Inferior parietal cortex (tissue), 1 donor: ENCODE measurements around the gene IMPG2.
"Not testable (repeated sequence)": the region's sequence is repeated elsewhere in the genome, so short reads cannot be mapped to it uniquely, and the experiment has no call there.

Experiments
- DNase-seq: peaks from one replicate; pipeline ENCODE4 v3.0.0-alpha.2; 2016; ENCODE audit errors: extremely low spot score

IMPG2 gene

DNA sequence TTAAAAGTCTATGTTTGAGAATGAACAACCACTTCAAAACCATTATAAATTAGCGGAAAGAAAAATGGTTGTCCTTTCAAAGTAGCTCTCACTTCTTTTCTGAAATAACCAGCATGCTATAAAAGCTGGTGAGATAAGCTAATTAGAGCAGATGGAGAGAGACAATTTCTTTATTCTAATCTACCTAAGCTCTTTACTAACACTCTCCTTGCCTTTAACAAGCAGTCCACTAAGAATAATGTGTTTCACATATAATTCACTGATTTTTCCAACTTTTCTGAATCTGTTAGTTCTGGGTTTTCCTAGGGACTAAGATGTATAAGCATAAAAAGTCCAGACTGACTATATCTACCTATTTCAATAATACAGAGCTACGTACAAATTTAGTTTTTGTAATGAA lies at the start of gene IMPG2:
TSS of gene IMPG2 (minus strand) at position 101 of the 400 bp plus-strand sequence. CDS start 203 bp downstream, outside the sequence.
- no peak for DNase-seq

DNA sequence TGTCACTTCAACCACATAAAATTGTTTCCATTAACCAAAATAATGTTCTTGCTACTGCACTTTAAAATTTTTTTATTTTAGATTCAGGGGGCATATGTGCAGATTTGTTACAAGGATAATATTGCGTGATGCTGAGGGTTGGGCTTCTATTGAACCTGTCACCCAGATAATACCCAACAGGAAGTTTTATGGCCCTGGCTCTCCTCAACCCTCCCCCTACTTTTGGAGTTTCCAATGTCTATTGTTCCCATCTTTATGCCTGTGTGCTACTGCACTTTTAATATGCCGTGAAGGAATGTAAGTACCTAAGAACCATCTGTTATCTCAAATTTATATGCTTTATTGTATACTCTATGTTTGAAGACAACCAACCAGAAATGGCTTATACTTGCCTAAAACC lies 42.0 kb upstream of the IMPG2 start:
- DNase-seq = no peak

DNA sequence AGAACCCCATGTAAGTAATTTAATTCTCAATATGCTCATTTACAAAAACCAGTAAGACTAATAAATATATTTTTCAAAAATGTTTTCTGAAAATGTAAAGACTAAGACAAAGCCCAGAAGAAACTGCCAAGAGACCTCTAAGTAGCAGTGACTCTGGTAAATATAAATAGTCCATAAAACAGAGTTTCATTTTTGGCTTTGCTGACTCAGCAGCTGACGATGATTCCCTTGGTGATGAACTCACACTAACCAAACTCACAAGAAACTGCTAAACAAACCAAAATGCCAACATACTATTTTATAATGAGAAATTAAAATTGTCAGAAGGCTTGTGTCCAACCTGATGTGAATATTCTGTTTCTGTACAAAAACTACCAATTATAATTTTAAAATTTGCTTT lies 31.5 kb upstream of the IMPG2 start:
- no peak for DNase-seq

DNA sequence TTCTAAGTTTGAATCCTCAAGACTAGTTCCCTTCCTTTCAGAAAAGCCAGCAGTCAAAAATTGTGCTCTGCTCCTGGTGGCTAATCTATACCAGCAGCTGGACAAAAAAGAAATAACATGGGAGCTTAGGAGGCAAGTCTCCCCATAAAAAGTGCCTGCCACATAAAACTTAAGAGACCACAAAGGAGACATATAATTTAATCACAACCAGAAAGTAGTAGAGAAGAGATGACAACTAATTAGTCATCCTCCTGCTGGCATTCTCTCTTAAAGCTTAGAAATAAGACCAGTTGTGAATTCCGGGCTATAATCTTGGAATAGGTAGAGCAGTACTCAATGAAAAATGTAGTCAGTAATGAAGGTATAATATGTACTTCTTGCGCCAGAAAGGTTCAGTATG lies 20.2 kb upstream of the IMPG2 start:
- no peak for DNase-seq

DNA sequence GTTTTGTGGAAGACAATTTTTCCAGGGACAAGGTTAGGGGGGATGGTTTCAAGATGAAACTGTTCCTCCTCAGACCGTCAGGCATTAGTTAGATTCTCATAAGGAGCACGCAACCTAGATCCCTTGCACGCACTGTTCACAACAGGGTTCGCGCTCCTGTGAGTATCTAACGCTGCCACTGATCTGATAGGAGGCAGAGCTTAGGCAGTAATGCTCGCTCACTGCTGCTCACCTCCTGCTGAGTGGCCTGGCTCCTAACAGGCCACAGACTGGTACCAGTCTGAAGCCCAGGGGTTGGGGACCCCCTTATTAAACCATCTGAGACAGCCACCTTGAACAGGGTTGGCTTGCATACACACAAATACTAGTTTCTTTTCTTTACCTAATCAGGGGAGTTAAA lies 13.5 kb upstream of the IMPG2 start:
- no peak for DNase-seq

DNA sequence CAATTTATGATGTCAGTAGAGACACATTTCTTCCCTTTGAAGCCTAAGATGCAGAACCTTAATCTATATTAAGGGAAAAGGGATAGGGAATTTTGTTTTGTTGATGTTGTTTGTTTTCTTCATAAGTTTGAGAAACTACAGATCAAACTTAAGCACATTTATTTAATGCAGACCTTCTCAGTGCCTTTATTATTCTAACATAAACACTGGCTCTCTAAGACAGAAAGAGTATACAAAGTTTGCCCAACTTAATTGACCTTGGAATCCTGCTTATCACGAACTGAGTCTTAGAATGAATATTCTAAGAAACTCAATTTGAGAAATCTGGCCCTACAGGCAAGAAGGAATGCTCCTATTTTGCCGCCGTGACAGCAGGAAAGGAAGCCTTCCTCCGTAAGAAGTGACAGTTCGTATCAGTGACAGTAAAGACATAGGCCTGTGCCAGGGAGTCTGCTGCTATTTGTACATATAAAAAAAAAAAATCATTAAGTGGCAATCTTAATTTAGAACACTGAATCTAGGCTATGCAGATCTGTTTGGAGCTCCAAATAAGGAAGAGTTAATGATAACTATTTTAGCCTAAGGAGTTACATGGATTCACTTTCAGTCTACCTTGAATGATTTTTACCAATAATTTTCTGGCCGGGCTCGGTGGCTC lies 8.8 kb upstream of the IMPG2 start:
- DNase-seq = no peak

DNA sequence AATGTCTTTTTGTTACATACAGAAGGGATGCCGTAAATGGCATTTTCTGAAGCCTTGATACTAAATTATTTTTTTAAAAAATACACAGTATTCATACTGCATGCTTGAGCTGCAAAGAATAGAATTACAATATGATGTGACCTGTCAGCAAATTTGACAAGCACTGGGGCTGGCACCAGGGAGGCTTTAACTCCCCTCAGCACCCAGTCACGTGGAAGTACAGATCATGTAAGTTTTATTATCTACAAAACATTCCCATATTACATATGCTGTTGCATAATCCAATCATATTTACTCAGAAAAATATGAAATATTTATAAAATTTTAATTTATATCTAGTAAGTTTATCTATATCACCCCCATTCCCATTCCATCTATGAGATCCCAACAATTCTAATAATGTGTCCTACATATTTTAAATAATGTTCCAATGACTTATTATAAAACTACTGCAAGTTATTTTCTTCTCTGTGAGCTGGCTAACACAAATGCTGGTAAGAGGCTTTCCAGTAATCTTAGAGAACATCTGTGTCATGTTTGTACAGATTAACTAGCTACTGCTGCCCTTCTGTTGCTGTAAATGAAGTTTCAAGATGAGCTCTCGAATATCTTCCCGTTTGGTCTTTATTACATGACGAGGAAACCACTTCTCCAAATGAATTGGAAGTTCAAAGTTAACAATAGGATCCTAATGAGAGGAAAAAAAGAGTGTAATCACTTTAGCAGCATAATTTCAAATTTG lies 5.2 kb upstream of the IMPG2 start:
- DNase-seq = no peak

DNA sequence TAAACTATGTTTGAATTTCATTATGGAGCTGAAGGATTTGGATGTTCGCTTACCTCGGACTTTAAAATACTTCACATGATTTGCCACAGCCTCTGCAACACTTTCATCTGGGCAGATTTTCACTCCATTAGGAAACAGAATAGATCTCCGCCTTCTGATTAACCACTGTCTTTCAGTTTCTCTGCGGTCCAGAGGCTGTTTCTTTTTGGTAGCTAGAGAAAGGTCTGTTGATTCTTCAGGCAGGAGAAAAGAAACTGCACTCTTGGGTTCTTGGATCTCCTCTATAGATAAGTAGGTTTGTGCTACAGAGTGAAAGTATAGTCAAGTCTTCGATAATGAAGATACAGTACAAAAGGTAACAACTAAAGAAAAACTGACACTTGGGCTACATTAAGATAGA lies 844 bp downstream of the IMPG2 start:
- DNase-seq = no peak

DNA sequence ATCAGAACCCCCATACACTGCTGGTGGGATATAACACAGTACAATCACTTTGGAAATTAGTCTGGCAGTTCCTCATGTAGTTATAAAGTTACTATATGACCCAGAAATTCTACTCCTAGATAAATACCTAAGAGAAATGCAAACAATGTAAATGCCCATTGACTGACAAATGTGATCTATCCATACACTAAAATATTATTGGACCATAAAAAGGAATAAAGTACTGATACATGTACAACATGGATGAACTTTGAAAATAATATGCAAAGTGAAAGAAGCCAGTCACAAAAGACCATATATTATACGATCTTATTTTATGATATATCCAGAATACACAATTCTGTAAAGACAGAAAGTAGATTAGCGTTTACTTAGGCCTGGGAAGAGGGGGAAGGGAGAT lies 7.8 kb downstream of the IMPG2 start:
- DNase-seq = no peak

DNA sequence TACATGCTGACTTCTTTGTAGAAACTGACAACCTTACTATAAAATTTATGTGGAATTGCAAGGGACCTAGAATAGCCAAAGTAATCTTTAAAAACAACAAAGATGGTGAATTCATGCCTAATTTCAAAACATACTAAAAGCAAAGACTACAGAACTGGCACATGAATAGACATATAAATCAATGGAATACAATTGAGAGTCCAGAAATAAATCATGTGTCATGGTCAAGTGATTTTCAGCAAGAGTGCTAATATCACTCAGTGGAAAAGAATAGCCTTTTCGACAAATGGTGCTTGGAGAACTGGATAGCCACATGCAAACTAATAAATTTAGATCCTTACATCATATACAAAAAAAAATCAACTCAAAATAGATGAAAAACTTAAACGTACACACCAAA lies 8.7 kb downstream of the IMPG2 start:
- no peak for DNase-seq

DNA sequence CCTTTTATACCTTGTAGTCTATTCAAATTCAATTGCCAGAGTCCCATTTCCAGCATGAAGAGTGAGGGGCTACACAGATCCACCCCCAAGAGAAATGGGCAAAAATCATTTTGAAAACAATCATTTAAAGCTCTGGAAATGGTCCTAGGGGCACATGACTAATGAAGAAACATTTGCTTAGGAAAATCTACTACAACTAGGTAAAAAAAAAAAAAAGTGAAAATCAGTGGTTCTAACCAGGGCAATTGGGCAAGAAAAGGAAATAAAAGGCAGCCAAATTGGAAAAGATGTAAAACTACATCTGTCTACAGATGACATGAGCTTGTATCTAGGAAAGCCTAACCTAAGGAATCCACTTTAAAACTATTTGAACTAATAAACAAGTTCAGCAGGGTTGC lies 9.4 kb downstream of the IMPG2 start:
- no peak for DNase-seq

DNA sequence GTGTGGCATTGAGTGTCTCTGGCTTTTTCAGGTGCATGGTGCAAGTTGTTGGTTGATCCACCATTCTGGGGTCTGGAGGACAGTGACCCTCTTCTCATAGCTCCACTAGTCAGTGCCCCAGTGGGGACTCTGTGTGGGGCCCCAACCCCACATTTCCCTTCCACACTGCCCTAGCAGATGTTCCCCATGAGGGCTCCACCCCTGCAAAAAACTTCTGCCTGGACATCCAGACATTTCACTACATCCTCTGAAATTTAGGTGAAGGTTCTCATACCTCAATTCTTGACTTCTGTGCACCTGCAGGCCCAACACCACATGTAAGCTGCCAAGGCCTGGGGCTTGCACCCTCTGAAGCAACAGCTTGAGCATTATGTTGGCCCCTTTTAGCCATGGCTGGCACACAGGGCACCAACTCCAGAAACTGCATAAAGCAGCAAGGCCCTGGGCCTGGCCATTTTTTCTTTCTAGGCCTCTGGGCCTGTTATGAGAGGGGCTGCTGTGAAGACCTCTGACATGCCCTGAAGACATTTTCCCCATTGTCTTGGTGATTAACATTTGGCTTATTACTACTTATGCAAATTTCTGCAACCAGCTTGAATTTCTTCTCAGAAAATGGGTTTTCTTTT lies 12.1 kb downstream of the IMPG2 start:
- not testable (repeated sequence) for DNase-seq

DNA sequence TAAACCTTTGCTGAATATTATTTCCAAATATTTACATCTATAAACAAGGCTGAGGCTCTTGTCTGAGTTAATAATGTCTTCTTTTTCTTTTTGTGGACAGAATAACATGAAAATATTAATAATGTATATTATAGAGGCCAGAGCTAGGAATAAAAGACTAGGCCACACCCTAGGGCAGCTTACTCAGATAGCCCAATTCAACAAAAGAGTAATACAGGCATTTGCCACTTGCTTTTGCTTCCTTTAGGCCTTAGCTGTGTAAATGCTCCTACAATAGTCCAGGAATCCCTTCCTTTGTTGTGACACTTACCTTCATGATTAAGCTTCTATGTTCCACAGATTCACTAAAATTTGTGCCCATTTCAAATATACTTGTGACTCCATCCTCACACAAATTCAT lies 16.5 kb downstream of the IMPG2 start:
- no peak for DNase-seq

DNA sequence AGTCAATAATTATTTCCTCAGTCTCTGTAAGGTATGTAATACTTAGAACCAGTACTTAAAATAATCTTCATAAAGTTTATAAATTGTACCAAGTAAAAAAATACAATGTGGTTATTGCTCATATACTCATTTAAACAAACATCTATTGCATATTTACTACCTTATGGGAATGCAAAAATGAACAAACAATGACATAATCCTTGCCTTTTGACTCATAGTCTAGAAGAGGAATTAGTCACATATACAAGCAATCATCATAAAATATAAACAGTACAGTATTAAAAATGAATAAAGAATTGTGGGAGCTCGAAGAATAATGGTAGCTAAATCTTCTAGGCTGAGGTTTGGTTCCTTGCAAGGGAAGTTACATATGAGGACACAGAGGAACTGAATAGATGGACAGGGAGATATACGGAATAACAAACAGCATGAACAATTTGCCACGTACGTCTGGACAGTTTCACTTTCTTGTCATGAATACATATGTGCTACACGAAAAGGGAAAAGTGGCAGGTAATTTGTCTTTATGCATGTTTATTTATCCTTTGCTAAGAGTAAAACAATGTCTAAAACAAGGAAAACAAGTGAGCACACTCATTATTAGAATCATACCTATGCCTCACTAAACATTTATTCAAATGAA lies 17.2 kb downstream of the IMPG2 start:
- DNase-seq = no peak

DNA sequence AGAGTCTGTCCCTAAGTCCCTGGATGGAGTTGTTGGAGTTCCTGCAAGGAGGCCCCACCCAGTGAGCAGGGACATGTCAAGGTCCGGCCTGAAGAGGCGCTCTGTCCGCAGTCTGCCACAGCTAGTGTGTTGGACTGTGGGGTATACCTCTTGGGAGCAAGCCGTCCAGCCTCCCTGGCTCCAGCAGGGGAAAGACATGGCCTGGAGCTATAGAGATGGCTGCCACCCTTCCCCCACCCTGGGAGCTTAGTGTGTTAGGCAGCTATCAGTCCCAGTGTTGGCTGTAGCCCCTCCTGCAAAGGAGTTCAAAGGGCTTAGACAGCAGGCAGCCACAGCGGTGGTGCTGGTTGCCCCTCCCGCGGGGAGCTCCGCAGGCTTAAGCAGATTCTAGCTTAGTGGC lies 20.3 kb downstream of the IMPG2 start:
- DNase-seq = no peak

DNA sequence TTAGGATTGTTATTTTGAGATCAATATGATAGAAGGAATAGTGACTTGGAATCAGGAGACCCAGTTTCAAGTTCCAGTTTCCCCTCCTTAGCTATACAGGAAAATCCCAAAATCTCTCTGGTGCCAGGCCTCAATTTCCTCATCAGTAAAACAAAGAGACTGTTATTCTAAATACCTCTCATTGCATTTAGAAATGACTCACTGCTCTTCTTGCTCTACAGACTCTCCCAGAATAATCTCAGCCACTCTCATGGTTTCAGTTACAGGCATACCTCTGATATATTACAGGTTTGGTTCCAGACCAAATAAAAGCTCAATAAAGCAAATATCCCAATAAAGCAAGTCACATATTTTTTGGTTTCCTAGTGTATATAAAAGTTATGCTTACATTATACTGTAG lies 28.3 kb downstream of the IMPG2 start:
- no peak for DNase-seq

DNA sequence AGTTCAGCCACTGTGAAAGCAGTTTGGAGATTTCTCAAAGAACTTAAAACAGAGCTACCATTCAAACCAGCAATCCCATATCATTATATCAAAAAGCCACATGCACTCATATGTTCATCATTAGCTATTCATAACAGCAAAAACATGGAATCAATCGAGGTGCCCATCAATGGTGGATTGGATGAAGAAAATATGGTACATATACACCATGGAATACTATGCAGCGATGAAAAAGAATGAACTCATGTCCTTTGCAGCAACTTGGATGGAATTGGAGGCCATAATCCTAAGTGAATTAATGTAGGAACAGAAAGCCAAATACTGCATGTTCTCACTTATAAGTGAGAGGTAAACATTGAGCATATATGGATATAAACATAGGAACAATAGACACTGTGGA lies 32.1 kb downstream of the IMPG2 start:
- no peak for DNase-seq

DNA sequence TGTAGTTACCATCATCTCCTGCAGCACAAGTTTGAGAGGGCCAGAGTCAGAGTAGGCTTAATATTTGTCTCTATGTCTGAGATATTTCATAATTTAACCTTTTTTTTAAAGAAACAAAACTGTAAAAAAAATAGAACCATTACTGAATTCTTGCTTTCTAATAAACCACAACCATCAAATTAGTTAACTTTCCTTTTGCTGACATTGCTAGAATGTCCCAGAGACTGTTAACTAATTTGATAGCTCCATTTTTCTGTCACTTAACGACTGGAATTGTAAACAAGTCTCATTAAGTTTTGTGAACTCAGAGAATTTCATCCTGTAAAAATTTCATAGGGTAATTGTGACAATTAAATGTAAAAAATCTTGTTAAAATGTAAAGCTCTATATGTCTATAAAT lies 35.6 kb downstream of the IMPG2 start:
- DNase-seq = no peak

DNA sequence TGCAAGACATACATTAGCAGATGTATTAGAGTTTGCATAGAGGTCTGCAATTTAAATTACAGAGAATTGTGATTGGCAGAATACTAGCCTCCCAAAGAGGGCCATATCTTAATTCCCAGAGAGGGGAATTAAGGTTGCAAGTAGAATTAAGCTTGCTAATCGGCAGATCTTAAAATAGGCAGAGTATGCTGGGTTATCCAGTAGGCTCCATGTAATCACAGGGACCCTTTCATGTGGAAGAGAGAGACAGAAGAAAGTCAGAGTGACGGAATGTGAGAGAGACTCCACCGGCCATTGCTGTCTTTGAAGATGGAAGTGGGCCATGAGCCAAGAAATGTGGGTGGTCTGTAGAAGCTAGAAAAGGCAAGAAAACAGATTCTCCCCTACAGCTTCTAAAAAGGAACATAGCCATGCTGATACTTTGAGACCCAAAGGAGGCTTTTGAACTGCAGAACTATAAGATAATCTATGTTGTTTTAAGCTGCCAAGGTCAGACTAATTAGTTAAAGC lies 38.8 kb downstream of the IMPG2 start:
- no peak for DNase-seq

DNA sequence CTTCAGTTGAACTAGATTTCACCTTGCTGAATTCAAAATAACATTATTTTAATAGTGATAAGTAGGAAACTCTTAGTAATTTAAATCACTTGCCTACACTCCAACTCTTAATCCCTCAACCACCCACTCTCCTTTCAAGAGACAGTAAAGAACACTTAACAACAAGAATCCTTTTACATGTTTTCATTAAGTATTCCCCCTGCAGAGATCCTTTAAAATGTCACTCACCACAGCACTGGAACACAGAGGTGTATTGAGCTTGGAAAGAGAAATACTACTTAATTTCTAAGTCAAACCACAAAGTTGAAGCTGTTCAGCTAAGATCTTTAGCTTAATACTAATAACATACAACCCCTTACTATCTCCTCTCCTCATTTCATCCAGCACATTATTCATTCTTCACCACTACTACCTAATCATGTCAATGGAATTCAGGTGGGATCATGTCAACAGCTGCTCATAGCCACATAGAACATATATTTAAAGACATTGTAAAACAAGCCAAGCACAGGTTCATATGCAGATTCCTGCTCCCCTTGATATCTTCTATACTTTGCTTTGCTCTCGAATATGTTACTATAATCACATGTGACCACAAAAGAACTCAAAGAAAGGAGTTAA lies 40.5 kb downstream of the IMPG2 start:
- no peak for DNase-seq

DNA sequence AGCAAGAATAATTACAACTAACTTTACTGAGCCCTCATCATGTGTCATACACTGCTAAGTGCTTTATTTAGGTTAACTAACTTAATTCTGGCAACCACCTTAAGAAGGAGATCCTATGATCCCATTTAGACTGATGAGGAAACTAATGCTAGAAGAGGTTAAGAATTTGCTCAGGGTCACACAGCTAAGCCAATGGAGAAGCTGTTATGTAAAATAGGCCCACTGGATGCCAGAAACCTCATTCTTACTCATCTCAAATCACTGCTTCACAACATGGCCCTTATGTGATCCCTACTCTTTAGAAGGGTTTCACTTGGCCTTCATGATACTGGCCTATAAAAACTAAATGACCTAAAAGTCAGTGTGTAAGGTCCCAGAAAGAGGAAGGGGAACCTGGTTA lies 41.2 kb downstream of the IMPG2 start:
- no peak for DNase-seq

DNA sequence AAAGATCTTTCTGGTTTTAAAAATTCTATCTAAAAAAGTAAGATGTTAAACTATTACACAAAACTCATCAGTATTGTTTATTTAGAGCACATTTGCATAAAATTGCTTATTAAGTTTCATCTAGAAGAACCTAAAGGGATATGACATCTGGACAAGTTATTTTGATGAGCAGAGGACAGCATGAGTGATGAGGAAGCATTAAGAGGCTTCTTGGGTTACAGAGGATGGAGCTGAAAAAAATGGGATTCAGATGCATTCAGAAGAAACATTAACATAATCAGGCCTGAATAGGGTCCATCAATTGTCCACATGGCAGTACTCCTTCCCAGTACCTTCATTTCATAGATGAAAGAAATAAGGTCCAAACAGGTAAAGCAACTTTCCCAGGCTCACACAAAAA lies 41.6 kb downstream of the IMPG2 start:
- DNase-seq = no peak
